GM23338 (cell line): Measurements from ENCODE around the gene WDR27. TPM values are rescaled to one million over a fixed set of nuclear protein-coding genes. Genes with fewer than 3 reads are reported as not detected.

Experiments
- ATAC-seq: fragments of 200-7000 bp; cut with Tn5 transposase; 3 replicates; pipeline ENCODE4 v1.9.1; 2020
- DNase-seq: peaks from one replicate; pipeline ENCODE4 v3.0.0-alpha.2; 2015; ENCODE audit warnings: low spot score
- H2AFZ ChIP-seq: fragments of 200-600 bp; sonication (generic); 2 replicates; pipeline ENCODE4 v1.8.0; 2016; ENCODE audit warnings: antibody characterized with exemption, mild to moderate bottlenecking, moderate library complexity
- H3F3A ChIP-seq: fragments of 200-600 bp; sonication (generic); replicated peaks from 2 replicates; pipeline ENCODE4 v1.8.0; 2017; ENCODE audit warnings: antibody characterized with exemption, mixed run types, low read depth
- H3K27ac ChIP-seq: fragments of 200-600 bp; sonication (generic); 2 replicates; pipeline ENCODE4 v1.6.1; 2016; ENCODE audit warnings: low read depth
- H3K27me3 ChIP-seq: fragments of 200-600 bp; sonication (generic); 2 replicates; pipeline ENCODE4 v1.8.0; 2016; ENCODE audit warnings: mild to moderate bottlenecking, mixed run types, moderate library complexity; ENCODE audit not compliant: insufficient read depth
- H3K36me3 ChIP-seq: fragments of 200-600 bp; sonication (generic); 2 replicates; pipeline ENCODE4 v1.8.0; 2016; ENCODE audit warnings: mild to moderate bottlenecking; ENCODE audit not compliant: insufficient read depth
- H3K4me1 ChIP-seq: fragments of 200-600 bp; sonication (generic); 2 replicates; pipeline ENCODE4 v1.8.0; 2016; ENCODE audit warnings: mild to moderate bottlenecking, moderate library complexity; ENCODE audit not compliant: insufficient read depth
- H3K4me2 ChIP-seq: fragments of 200-600 bp; sonication (generic); 2 replicates; pipeline ENCODE4 v1.7.1; 2017; ENCODE audit warnings: mixed run types
- H3K4me3 ChIP-seq: fragments of 200-600 bp; sonication (generic); 2 replicates; pipeline ENCODE4 v1.6.1; 2016; ENCODE audit warnings: mixed run types
- H3K79me2 ChIP-seq: fragments of 200-600 bp; sonication (generic); replicated peaks from 2 replicates; pipeline ENCODE4 v1.8.0; 2017; ENCODE audit warnings: mild to moderate bottlenecking; ENCODE audit not compliant: insufficient read depth
- H3K9me2 ChIP-seq: fragments of 200-600 bp; sonication (generic); 2 replicates; pipeline ENCODE4 v1.8.0; 2017; ENCODE audit not compliant: insufficient read depth
- H4K20me1 ChIP-seq: fragments of 200-600 bp; sonication (generic); replicated peaks from 2 replicates; pipeline ENCODE4 v1.8.0; 2017; ENCODE audit warnings: mild to moderate bottlenecking; ENCODE audit not compliant: insufficient read depth
- H3K27ac Mint-ChIP-seq: 2 replicates; pipeline ENCODE4 v1.8.0; 2020; ENCODE audit warnings: inconsistent platforms, mild to moderate bottlenecking, moderate library complexity, mixed read lengths
- H3K27me3 Mint-ChIP-seq: 3 replicates; pipeline ENCODE4 v1.8.0; 2022; ENCODE audit warnings: low read depth, mild to moderate bottlenecking, moderate library complexity, mixed read lengths, inconsistent platforms; ENCODE audit not compliant: insufficient read depth, poor library complexity
- H3K36me3 Mint-ChIP-seq: 3 replicates; pipeline ENCODE4 v1.8.0; 2021; ENCODE audit warnings: low read depth, mild to moderate bottlenecking, inconsistent platforms, moderate library complexity, mixed read lengths
- H3K4me1 Mint-ChIP-seq: 3 replicates; pipeline ENCODE4 v1.8.0; 2020; ENCODE audit warnings: mild to moderate bottlenecking, inconsistent platforms, mixed read lengths
- H3K4me3 Mint-ChIP-seq: 3 replicates; pipeline ENCODE4 v1.8.0; 2021; ENCODE audit warnings: moderate library complexity, mild to moderate bottlenecking, inconsistent platforms, mixed read lengths
- H3K9me3 Mint-ChIP-seq: 3 replicates; pipeline ENCODE4 v1.8.0; 2020; ENCODE audit warnings: moderate library complexity, mild to moderate bottlenecking, inconsistent platforms, mixed read lengths
- CREB1 ChIP-seq: fragments of 250-450 bp; sonication (Bioruptor Pico); IDR thresholded peaks from 2 replicates; pipeline ENCODE4 v1.5.0; 2020; ENCODE audit warnings: low read depth, mild to moderate bottlenecking, moderate library complexity
- CTCF ChIP-seq, 2 experiments: fragments of 200-600 bp in 1 of 2; sonication (generic) in 1 of 2; conservative IDR thresholded peaks; 2 replicates each; pipeline versions ENCODE4 v1.5.1 to v1.6.1; 2016 to 2017; ENCODE audit warnings: antibody characterized with exemption in 2 of 2, low read depth in 2 of 2, mild to moderate bottlenecking in 2 of 2, moderate library complexity in 1 of 2
- ETS1 ChIP-seq: IDR thresholded peaks from 2 replicates; pipeline ENCODE4 v1.6.1; 2016; ENCODE audit warnings: antibody characterized with exemption
- EZH2 ChIP-seq: fragments of 200-600 bp; sonication (generic); IDR thresholded peaks from one replicate; pipeline ENCODE4 v1.8.0; 2017; ENCODE audit warnings: antibody characterized with exemption, mild to moderate bottlenecking, low read depth; ENCODE audit not compliant: unreplicated experiment
- EZH2phosphoT487 ChIP-seq: fragments of 200-600 bp; sonication (generic); IDR thresholded peaks from one replicate; pipeline ENCODE4 v1.8.1; 2018; ENCODE audit warnings: antibody characterized with exemption; ENCODE audit not compliant: unreplicated experiment
- JUNB ChIP-seq: IDR thresholded peaks from one replicate; pipeline ENCODE4 v1.6.1; 2016; ENCODE audit warnings: antibody characterized with exemption; ENCODE audit not compliant: unreplicated experiment
- NANOG ChIP-seq: IDR thresholded peaks from 2 replicates; pipeline ENCODE4 v1.6.1; 2016; ENCODE audit warnings: antibody characterized with exemption, borderline replicate concordance
- POLR2AphosphoS5 ChIP-seq: IDR thresholded peaks from 2 replicates; pipeline ENCODE4 v1.6.1; 2016; ENCODE audit warnings: antibody characterized with exemption, low read depth
- STAT1 ChIP-seq: IDR thresholded peaks from one replicate; pipeline ENCODE4 v1.6.1; 2016; ENCODE audit warnings: antibody characterized with exemption; ENCODE audit not compliant: unreplicated experiment
- ZNF114 ChIP-seq: fragments of 250-450 bp; sonication (Bioruptor Pico); IDR thresholded peaks from 2 replicates; pipeline ENCODE4 v1.5.0; 2020; ENCODE audit warnings: mild to moderate bottlenecking, moderate library complexity
- ZNF331 ChIP-seq: fragments of 250-450 bp; sonication (Bioruptor Pico); IDR thresholded peaks from 2 replicates; pipeline ENCODE4 v1.5.0; 2020; ENCODE audit warnings: low read depth, mild to moderate bottlenecking, moderate library complexity
- ZNF462 ChIP-seq: fragments of 250-450 bp; sonication (Bioruptor Pico); IDR thresholded peaks from 2 replicates; pipeline ENCODE4 v1.5.0; 2020; ENCODE audit warnings: mild to moderate bottlenecking, moderate library complexity
- polyA plus RNA-seq: library from polyadenylated mRNA; unstranded; fragments of >200 nt; fragmentation: Nextera tagmentation; extraction: Ambion mirVana; gene quantifications from 2 replicates; pipeline ENCODE4 v1.2.1, GENCODE V29; 2016
- total RNA-seq: library from RNA; depleted of rRNA; stranded (reverse); fragments of >200 nt; shearing (Covaris generic); gene quantifications from 2 replicates; pipeline ENCODE4 v1.2.3, GENCODE V29; 2014

WDR27 gene
- total and polyA plus RNA-seq, 2 experiments from 2014 or later = 55.3 to 80.4 TPM

GRCh38 chr6:169689287-169689686 is 12.5 kb downstream of the WDR27 start:
- DNase-seq (no peak), ATAC-seq (no peak)
- Mint-ChIP-seq H3K4me1 (peaks cover 10% of the 10 kb centered on the region; the same call in 2 of the 3 replicates), H3K36me3 (peaks cover 77% of the 10 kb centered on the region), H3K9me3 (peaks cover 3% of the 10 kb centered on the region; the same call in 2 of the 3 replicates), H3K4me3 (no peak overlapping the region), H3K27ac (no peak overlapping the region), H3K27me3 (peaks cover 13% of the 10 kb centered on the region)
- Histone ChIP-seq H2AFZ (no peak overlapping the region), H3K4me3 (no peak overlapping the region), H3K36me3 (peaks cover 27% of the 10 kb centered on the region), H3K27ac (no peak overlapping the region), H3K9me2 (0 out of 2 replicates have a peak, but pooled peaks cover 3% of the 10 kb centered on the region), H4K20me1 (0 out of 2 replicates have a peak, but pooled peaks cover 4% of the 10 kb centered on the region), H3K79me2 (peaks cover 82% of the 10 kb centered on the region), H3F3A (no peaks in the 10 kb centered on the region), H3K4me1 (no peaks in the 10 kb centered on the region), H3K27me3 (no peaks in the 10 kb centered on the region), H3K4me2 (no peak overlapping the region)
- TF ChIP-seq EZH2phosphoT487 (no peak), STAT1 (no peak)

- no peaks in the 10 kb centered on the region for H3K4me1 ChIP-seq
- H3K79me2 ChIP-seq = peaks cover 69% of the 10 kb centered on the region
- Mint-ChIP-seq H3K27me3 (peaks cover 5% of the 10 kb centered on the region), H3K4me1 (peaks cover 3% of the 10 kb centered on the region; the same call in 2 of the 3 replicates), H3K36me3 (peaks cover 90% of the 10 kb centered on the region), H3K9me3 (peaks cover 3% of the 10 kb centered on the region; the same call in 2 of the 3 replicates), H3K4me3 (no peak overlapping the region), H3K27ac (no peak overlapping the region)
- DNase-seq (no peak), ATAC-seq (no peak)
- H3K27me3 ChIP-seq = no peaks in the 10 kb centered on the region
- no peak overlapping the region for H3K4me3 ChIP-seq
- peaks cover 27% of the 10 kb centered on the region for H3K36me3 ChIP-seq
- H3K9me2 ChIP-seq = 0 out of 2 replicates have a peak, but pooled peaks cover 3% of the 10 kb centered on the region
- no peak overlapping the region for H2AFZ ChIP-seq
- H3K4me2 ChIP-seq = no peak overlapping the region
- no peaks in the 10 kb centered on the region for H3F3A ChIP-seq
- no peak overlapping the region for H3K27ac ChIP-seq
- H4K20me1 ChIP-seq = peaks cover 4% of the 10 kb centered on the region; the same call in 1 of the 2 replicates
- TF ChIP-seq EZH2phosphoT487 (no peak), CREB1 (CRISPR knock-in tag) (no peak), JUNB (no peak), POLR2AphosphoS5 (no peak), ETS1 (no peak), NANOG (no peak), ZNF331 (CRISPR knock-in tag) (no peak), ZNF462 (CRISPR knock-in tag) (no peak), CTCF (conservative IDR thresholded peaks at IDR 0.05; ENCODE audit: low read depth in 2 of 2) (no peak), EZH2 (no peak), ZNF114 (CRISPR knock-in tag) (no peak)
Measured at GRCh38 chr6:169685860-169686259, 16.0 kb downstream of the WDR27 start.
